ENCODE data around the gene CEP72. TPM values are rescaled to one million over a fixed set of nuclear protein-coding genes. Genes with fewer than 3 reads are reported as not detected.

CEP72 gene
- total and polyA plus RNA-seq, 10 of the 15 experiments (the other 5 are each of a cell fraction or from before 2014, with no cell fraction given), result 0.35 to 13.5 (median 8.3) TPM

DNA sequence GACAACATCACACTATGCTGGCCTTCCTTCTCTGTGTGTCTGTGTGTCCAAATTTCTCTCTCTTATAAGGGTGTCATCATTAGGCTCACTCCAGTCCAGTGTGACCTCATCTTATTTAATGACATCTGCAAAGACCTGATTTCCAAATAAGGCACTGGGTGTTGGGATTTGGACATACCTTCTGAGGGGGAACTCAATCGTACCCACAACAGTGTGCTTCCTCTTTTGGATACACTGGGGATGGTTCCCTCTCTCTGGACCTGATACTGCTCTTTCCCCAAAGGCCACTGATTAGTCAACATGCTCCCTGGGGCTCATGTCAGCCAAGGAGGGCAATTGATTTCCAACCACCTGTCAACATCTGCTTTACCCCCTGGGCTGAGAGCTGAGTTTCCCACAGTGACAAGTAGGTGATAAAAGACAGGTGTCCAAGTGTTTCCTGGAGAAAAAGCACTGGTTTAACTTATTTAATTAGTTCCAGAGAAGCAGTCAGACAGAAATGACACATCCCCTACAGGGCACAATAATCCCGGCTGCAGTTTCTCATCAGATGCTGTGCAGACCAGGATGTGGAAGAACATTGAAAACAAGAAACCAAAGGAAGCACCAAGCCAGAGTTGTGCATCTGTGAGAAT, 17.8 kb upstream of the CEP72 start (continued):
- TF ChIP-seq, protein P1, sequence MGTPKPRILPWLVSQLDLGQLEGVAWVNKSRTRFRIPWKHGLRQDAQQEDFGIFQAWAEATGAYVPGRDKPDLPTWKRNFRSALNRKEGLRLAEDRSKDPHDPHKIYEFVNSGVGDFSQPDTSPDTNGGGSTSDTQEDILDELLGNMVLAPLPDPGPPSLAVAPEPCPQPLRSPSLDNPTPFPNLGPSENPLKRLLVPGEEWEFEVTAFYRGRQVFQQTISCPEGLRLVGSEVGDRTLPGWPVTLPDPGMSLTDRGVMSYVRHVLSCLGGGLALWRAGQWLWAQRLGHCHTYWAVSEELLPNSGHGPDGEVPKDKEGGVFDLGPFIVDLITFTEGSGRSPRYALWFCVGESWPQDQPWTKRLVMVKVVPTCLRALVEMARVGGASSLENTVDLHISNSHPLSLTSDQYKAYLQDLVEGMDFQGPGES (IDR thresholded peaks at IDR 0.05), result no peak
- TF ChIP-seq TCF3 (IDR thresholded peaks at IDR 0.05; ENCODE audit: borderline replicate concordance, insufficient read depth, low read depth, low read length) (no peak), CBX5 (IDR thresholded peaks at IDR 0.05; ENCODE audit: low read depth) (no peak), NFYB (IDR thresholded peaks at IDR 0.05; ENCODE audit: insufficient read depth, low read depth, low read length) (no peak)
- TF ChIP-seq, protein P2, sequence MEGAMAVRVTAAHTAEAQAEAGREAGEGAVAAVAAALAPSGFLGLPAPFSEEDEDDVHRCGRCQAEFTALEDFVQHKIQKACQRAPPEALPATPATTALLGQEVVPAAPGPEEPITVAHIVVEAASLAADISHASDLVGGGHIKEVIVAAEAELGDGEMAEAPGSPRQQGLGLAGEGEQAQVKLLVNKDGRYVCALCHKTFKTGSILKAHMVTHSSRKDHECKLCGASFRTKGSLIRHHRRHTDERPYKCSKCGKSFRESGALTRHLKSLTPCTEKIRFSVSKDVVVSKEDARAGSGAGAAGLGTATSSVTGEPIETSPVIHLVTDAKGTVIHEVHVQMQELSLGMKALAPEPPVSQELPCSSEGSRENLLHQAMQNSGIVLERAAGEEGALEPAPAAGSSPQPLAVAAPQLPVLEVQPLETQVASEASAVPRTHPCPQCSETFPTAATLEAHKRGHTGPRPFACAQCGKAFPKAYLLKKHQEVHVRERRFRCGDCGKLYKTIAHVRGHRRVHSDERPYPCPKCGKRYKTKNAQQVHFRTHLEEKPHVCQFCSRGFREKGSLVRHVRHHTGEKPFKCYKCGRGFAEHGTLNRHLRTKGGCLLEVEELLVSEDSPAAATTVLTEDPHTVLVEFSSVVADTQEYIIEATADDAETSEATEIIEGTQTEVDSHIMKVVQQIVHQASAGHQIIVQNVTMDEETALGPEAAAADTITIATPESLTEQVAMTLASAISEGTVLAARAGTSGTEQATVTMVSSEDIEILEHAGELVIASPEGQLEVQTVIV (IDR thresholded peaks at IDR 0.05; ENCODE audit: borderline replicate concordance, partially characterized antibody), result no peak
- TF ChIP-seq, protein P3, sequence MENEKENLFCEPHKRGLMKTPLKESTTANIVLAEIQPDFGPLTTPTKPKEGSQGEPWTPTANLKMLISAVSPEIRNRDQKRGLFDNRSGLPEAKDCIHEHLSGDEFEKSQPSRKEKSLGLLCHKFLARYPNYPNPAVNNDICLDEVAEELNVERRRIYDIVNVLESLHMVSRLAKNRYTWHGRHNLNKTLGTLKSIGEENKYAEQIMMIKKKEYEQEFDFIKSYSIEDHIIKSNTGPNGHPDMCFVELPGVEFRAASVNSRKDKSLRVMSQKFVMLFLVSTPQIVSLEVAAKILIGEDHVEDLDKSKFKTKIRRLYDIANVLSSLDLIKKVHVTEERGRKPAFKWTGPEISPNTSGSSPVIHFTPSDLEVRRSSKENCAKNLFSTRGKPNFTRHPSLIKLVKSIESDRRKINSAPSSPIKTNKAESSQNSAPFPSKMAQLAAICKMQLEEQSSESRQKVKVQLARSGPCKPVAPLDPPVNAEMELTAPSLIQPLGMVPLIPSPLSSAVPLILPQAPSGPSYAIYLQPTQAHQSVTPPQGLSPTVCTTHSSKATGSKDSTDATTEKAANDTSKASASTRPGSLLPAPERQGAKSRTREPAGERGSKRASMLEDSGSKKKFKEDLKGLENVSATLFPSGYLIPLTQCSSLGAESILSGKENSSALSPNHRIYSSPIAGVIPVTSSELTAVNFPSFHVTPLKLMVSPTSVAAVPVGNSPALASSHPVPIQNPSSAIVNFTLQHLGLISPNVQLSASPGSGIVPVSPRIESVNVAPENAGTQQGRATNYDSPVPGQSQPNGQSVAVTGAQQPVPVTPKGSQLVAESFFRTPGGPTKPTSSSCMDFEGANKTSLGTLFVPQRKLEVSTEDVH (IDR thresholded peaks at IDR 0.05; ENCODE audit: low read depth, partially characterized antibody), result no peak

All from GM12878 (cell line).